PC-9 (cell line): ENCODE measurements around the gene LGSN. TPM values are rescaled to one million over a fixed set of nuclear protein-coding genes. Genes with fewer than 3 reads are reported as not detected.
A peak's percentile ranks its signal among the peaks of the same experiment; 100 is the strongest.

Experiments used
- BruUV-seq: library from RNA; stranded (reverse); fragments of 400-500 nt; replicated peaks from 2 replicates; lab custom pipeline; 2021; lab: Mats Ljungman, UMichigan
- CTCF ChIA-PET: fragments of 300-600 bp; sonication (Branson Sonifier 250); formaldehyde crosslinking; loops from one replicate; lab custom pipeline; 2022; ENCODE audit warnings: antibody characterized with exemption; lab: Charles Lee
- POLR2A ChIA-PET: fragments of 300-600 bp; sonication (Branson Sonifier 250); formaldehyde crosslinking; loops from one replicate; lab custom pipeline; 2022; ENCODE audit warnings: antibody characterized with exemption; ENCODE audit not compliant: unreplicated experiment; lab: Charles Lee
- DNase-seq, 2 experiments: peaks; one replicate each; pipeline versions ENCODE4 v3.0.0 to v3.0.0-alpha.2; 2015 to 2022; ENCODE audit warnings: mixed read lengths in 1 of 2
- H2AFZ ChIP-seq: fragments of 200-600 bp; sonication (generic); 2 replicates; pipeline ENCODE4 v1.8.1; 2017; ENCODE audit warnings: antibody characterized with exemption
- H3F3A ChIP-seq: fragments of 200-600 bp; sonication (generic); 2 replicates; pipeline ENCODE4 v1.8.1; 2017; ENCODE audit warnings: antibody characterized with exemption, mild to moderate bottlenecking, low read depth; ENCODE audit not compliant: insufficient read depth
- H3K27ac ChIP-seq: fragments of 200-600 bp; sonication (generic); 2 replicates; pipeline ENCODE4 v1.6.1; 2016; ENCODE audit warnings: mixed run types
- H3K27me3 ChIP-seq: fragments of 200-600 bp; sonication (generic); 2 replicates; pipeline ENCODE4 v1.6.1; 2016; ENCODE audit warnings: low read depth, mixed run types; ENCODE audit not compliant: insufficient read depth
- H3K36me3 ChIP-seq: fragments of 200-600 bp; sonication (generic); 2 replicates; pipeline ENCODE4 v1.6.1; 2016; ENCODE audit warnings: low read depth, mixed run types
- H3K4me1 ChIP-seq: fragments of 200-600 bp; sonication (generic); replicated peaks from 2 replicates; pipeline ENCODE4 v1.6.1; 2016; ENCODE audit warnings: mixed run types; ENCODE audit not compliant: insufficient read depth
- H3K4me2 ChIP-seq: fragments of 200-600 bp; sonication (generic); 2 replicates; pipeline ENCODE4 v1.6.1; 2017; ENCODE audit warnings: mixed run types
- H3K4me3 ChIP-seq: fragments of 200-600 bp; sonication (generic); 2 replicates; pipeline ENCODE4 v1.6.1; 2016; ENCODE audit warnings: mixed run types
- H3K79me2 ChIP-seq: fragments of 200-600 bp; sonication (generic); 2 replicates; pipeline ENCODE4 v1.6.1; 2017; ENCODE audit warnings: low read depth, mixed run types
- H3K9me2 ChIP-seq: fragments of 200-600 bp; sonication (generic); 2 replicates; pipeline ENCODE4 v1.8.1; 2017; ENCODE audit warnings: mild to moderate bottlenecking; ENCODE audit not compliant: insufficient read depth
- H3K9me3 ChIP-seq: fragments of 200-600 bp; sonication (generic); 2 replicates; pipeline ENCODE4 v1.8.1; 2016; ENCODE audit warnings: low read depth; ENCODE audit not compliant: insufficient read depth
- H4K20me1 ChIP-seq: fragments of 200-600 bp; sonication (generic); 2 replicates; pipeline ENCODE4 v1.8.1; 2017; ENCODE audit not compliant: insufficient read depth
- EZH2 ChIP-seq: fragments of 200-600 bp; sonication (generic); IDR thresholded peaks from 2 replicates; pipeline ENCODE4 v1.8.0; 2017; ENCODE audit warnings: antibody characterized with exemption, low read depth
- intact Hi-C: fragments of 100-400 bp; cut with micrococcal nuclease; formaldehyde crosslinking; loops from one replicate; pipeline ENCODE4 v1.10.0; 2022; ENCODE audit not compliant: unreplicated experiment
- total RNA-seq: library from RNA; stranded (reverse); gene quantifications from 2 replicates; pipeline ENCODE4 v1.2.3, GENCODE V29; 2021
- TF ChIP-seq, protein P1 (sequence below): fragments of 200-600 bp; sonication (generic); conservative IDR thresholded peaks from 2 replicates; pipeline ENCODE4 v1.6.1; 2017; ENCODE audit warnings: mixed run types, antibody characterized with exemption, mild to moderate bottlenecking, moderate library complexity

LGSN gene
- total RNA-seq, 1 experiment from 2014 or later = not detected

- ChIA-PET CTCF (interaction anchor here (0.6 to 2.5 kb wide), 6 partner anchors 37 to 462 kb away, joined by 3 to 22 read pairs (median 10); no protein-coding TSS in a partner anchor), POLR2A (interaction anchor here (0.6 to 0.7 kb wide), 3 partner anchors 245 to 347 kb away, joined by 4 to 5 read pairs (median 4); no protein-coding TSS in a partner anchor)
- DNase-seq = peak in 1 of 2 experiments; percentile 51
- TF ChIP-seq, protein P1, sequence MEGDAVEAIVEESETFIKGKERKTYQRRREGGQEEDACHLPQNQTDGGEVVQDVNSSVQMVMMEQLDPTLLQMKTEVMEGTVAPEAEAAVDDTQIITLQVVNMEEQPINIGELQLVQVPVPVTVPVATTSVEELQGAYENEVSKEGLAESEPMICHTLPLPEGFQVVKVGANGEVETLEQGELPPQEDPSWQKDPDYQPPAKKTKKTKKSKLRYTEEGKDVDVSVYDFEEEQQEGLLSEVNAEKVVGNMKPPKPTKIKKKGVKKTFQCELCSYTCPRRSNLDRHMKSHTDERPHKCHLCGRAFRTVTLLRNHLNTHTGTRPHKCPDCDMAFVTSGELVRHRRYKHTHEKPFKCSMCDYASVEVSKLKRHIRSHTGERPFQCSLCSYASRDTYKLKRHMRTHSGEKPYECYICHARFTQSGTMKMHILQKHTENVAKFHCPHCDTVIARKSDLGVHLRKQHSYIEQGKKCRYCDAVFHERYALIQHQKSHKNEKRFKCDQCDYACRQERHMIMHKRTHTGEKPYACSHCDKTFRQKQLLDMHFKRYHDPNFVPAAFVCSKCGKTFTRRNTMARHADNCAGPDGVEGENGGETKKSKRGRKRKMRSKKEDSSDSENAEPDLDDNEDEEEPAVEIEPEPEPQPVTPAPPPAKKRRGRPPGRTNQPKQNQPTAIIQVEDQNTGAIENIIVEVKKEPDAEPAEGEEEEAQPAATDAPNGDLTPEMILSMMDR = peak; percentile 67
- no peak for TF ChIP-seq EZH2
- Histone ChIP-seq H3K27me3 (no peaks in the 10 kb centered on the region), H3K4me3 (no peak overlapping the region), H2AFZ (no peak overlapping the region), H4K20me1 (no peaks in the 10 kb centered on the region), H3K79me2 (no peaks in the 10 kb centered on the region), H3K9me3 (no peaks in the 10 kb centered on the region; the same call in 1 of the 2 replicates), H3K36me3 (no peaks in the 10 kb centered on the region), H3K4me1 (peaks cover 18% of the 10 kb centered on the region), H3K9me2 (no peaks in the 10 kb centered on the region), H3K27ac (no peak overlapping the region), H3K4me2 (no peak overlapping the region), H3F3A (0 out of 2 replicates have a peak, but pooled peaks cover 11% of the 10 kb centered on the region)
- intact Hi-C loops = loop anchor here (1.0 to 10.0 kb wide), 4 partner anchors 246 to 450 kb away; no protein-coding TSS in a partner anchor
- no TSS peak for BruUV-seq
These were observed 32.3 kb upstream of the LGSN start for GRCh38 chr6:63352069-63352543.

GRCh38 chr6:63349401-63349800 lies 29.6 kb upstream of the LGSN start:
- intact Hi-C loops = no loop called here
- POLR2A ChIA-PET = no interaction called here
- H3F3A ChIP-seq = 0 out of 2 replicates have a peak, but pooled peaks cover 11% of the 10 kb centered on the region
- no peak overlapping the region for H3K27ac ChIP-seq
- peaks cover 18% of the 10 kb centered on the region for H3K4me1 ChIP-seq
- no peak for DNase-seq
- H3K9me2 ChIP-seq = no peaks in the 10 kb centered on the region
- H3K4me2 ChIP-seq = no peak overlapping the region
- no peaks in the 10 kb centered on the region for H4K20me1 ChIP-seq
- H3K27me3 ChIP-seq = no peaks in the 10 kb centered on the region
- CTCF ChIA-PET = no interaction called here
- no peaks in the 10 kb centered on the region for H3K79me2 ChIP-seq
- no peak overlapping the region for H2AFZ ChIP-seq
- no peak overlapping the region for H3K4me3 ChIP-seq
- no peak for TF ChIP-seq EZH2
- TF ChIP-seq, protein P1 = no peak
- BruUV-seq = no TSS peak
- H3K9me3 ChIP-seq = peaks cover 4% of the 10 kb centered on the region; the same call in 1 of the 2 replicates
- no peaks in the 10 kb centered on the region for H3K36me3 ChIP-seq

- intact Hi-C loops = no loop called here
- Histone ChIP-seq H3K36me3 (no peaks in the 10 kb centered on the region), H3F3A (0 out of 2 replicates have a peak, but pooled peaks cover 11% of the 10 kb centered on the region), H3K79me2 (no peaks in the 10 kb centered on the region), H2AFZ (no peak overlapping the region), H3K27me3 (no peaks in the 10 kb centered on the region), H3K4me1 (peaks cover 18% of the 10 kb centered on the region), H3K4me2 (no peak overlapping the region), H4K20me1 (no peaks in the 10 kb centered on the region), H3K27ac (no peak overlapping the region), H3K9me3 (peaks cover 4% of the 10 kb centered on the region; the same call in 1 of the 2 replicates), H3K9me2 (no peaks in the 10 kb centered on the region), H3K4me3 (no peak overlapping the region)
- BruUV-seq = no TSS peak
- ChIA-PET CTCF (no interaction called here), POLR2A (no interaction called here)
- no peak for DNase-seq
- TF ChIP-seq, protein P1 = no peak
- no peak for TF ChIP-seq EZH2
These were observed 29.1 kb upstream of the LGSN start for GRCh38 chr6:63348836-63349235.
